H54 (cell line): ENCODE measurements around the gene PRIM2.
A peak's percentile ranks its signal among the peaks of the same experiment; 100 is the strongest.
"Not testable (repeated sequence)": the region's sequence is repeated elsewhere in the genome, so short reads cannot be mapped to it uniquely, and the experiment has no call there.

Experiments
- DNase-seq: peaks from one replicate; pipeline ENCODE4 v3.0.0; 2011; ENCODE audit warnings: low spot score, mixed read lengths; ENCODE audit not compliant: insufficient read length
- FAIRE-seq: peaks from 3 replicates; lab custom pipeline; 2011; peaks lifted over from hg19 to GRCh38; lab: Jason Lieb, UNC
- POLR2A ChIP-seq: IDR thresholded peaks from 2 replicates; pipeline ENCODE4 v1.6.1; 2011; ENCODE audit warnings: low read depth, mild to moderate bottlenecking, low read length

The PRIM2 gene

GRCh38 chr6:57389038-57389592 lies 71.7 kb downstream of the PRIM2 start:
- DNase-seq: not testable (repeated sequence)
- FAIRE-seq: peak; percentile 61

DNA sequence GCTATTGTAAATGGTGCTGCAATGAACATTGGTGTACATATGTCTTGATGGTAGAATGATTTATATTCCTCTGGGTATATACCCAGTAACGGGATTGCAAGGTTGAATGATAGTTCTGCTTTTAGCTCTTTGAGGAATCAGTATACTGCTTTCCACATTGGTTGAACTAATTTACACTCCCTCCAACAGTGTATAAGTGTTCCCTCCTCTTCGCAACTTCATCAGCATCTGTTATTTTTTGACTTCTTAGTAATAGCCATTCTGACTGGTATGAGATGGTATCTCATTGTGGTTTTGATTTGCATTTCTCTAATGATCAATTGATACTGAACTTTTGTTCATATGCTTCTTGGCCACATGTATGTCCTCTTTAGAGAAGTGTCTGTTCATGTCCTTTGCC lies 73.4 kb downstream of the PRIM2 start:
- DNase-seq: not testable (repeated sequence)
- FAIRE-seq: peak; percentile 60

DNA sequence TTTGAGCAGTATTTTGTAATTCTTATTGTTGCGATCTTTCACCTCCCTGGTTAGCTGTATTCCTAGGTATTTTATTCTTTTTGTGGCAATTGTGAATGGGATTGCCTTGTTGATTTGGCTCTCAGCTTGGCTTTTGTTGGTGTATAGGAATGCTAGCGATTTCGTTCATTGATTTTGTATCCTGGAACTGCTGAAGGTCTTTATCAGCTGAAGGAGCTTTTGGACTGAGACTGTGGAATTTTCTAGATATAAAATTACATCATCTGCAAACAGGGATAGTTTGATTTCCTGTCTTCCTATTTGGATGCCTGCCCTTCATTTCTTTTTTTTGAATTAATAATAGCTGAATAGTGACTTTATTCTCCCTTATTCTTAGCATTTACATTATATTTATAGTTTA lies 74.6 kb downstream of the PRIM2 start:
- not testable (repeated sequence) for DNase-seq, FAIRE-seq

GRCh38 chr6:57419341-57419740 lies 101.9 kb downstream of the PRIM2 start:
- peak; percentile 57 for FAIRE-seq
- DNase-seq: not testable (repeated sequence)

DNA sequence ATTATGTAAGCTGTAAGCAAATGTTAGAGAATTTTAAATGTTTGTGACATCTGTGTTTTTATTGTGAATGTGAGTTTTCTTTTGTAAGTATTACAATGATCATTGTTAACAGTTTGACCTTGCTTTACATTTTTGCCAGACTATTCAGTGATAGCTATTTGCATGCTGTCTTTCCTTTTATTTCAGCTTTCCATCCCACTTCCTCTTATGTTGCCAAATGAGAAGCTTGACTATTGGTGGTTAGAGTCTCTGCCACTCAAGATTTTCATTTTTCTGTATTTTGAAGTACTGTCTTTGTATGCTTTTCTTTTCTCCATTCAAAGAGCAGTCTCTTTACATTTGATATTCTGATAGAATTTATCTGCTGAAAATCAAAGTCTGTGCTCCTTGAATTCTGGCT lies 104.1 kb downstream of the PRIM2 start:
- DNase-seq (no peak), FAIRE-seq (no peak)
- TF ChIP-seq POLR2A: no peak

DNA sequence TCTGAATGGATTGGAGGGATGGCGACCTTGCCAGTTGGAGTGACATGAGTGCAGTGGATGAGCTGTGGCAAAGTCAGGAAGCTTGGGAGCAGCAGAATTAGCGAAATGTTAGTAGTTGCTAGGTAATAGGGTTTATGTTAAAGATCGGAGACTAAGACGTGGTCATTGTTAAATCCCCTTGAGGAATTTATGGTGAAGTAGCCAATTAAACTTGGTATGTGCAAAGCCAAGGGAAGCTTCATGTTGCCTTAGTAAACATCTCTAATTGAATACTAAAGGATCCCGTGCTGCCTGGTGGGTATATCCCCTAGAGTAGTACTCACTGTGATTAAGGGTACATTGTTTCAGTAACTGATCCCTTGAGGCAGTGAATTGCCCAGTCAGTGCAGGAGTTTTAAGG lies 106.0 kb downstream of the PRIM2 start:
- DNase-seq (no peak), FAIRE-seq (peak; percentile 20)

DNA sequence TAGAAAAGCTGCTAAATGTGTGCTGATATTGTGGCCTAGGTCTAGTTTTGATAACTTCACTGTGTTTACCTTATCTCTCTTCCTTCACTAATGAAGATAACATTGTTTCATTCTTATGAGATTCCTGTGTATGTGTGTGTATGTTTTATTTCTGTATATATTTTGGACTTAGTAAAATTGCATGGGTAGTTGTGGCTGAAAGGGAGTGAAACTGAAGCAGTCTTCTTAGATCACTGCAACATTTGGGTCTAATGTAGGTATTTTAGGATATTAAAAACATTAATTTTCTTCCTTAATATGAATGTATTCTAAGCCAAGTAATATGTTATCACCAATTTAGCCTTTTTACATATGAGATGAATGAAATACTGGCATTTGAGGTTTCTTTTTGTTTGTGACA lies 114.3 kb downstream of the PRIM2 start:
- FAIRE-seq: peak; percentile 74
- not testable (repeated sequence) for DNase-seq

More for the DNA sequence above, 106.0 kb downstream of the PRIM2 start:
- no peak for TF ChIP-seq POLR2A

DNA sequence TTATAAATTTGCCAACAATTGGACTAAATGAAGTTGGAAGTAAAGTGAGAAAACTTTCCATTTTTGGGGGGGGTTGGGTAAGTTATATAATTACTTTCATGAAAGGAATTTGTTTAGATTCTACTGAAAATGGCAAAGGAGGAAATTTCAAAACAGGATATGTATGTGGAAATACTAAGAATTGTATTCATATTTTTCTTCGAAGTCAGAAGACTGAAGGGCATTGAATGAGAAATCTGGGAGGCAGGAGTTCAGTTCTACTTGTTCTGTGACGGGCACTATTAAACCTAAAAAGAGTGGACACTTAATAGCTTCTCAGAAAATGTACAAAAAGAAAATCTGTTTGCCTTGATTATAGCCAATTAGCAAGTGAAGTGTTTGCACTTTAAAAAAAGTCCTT lies 114.7 kb downstream of the PRIM2 start:
- FAIRE-seq (peak; percentile 23), DNase-seq (no peak)
- no peak for TF ChIP-seq POLR2A

DNA sequence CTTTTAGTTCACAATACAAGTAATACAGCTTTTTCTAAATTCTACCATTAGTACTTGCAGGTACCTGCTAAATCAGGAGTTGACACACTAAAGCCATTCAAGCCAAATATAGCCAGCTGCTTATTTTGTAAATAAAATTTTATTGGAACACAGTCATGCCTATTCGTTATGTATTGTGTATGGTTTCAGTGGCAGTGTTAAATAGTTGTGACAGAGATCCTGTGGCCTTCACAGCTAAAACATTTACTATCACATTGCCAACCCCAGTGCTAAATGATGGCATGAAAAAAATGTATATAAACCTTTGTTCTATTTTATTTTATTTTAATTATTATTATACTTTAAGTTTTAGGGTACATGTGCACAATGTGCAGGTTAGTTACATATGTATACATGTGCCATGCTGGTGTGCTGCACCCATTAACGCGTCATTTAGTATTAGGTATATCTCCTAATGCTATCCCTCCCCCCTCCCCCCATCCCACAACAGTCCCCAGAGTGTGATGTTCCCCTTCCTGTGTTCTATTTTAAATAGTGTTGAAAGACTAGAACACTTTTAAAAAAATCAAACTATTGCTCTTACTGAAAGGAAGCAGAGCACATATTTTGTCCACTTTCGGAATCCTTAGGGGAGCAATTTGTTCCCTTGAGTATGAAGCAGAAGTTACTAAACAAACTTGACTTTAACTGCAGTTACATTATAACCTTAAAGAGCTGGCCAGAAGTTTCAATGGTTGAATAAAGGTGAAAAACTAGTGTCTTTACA lies 115.7 kb downstream of the PRIM2 start:
- FAIRE-seq: no peak
- DNase-seq: no peak

DNA sequence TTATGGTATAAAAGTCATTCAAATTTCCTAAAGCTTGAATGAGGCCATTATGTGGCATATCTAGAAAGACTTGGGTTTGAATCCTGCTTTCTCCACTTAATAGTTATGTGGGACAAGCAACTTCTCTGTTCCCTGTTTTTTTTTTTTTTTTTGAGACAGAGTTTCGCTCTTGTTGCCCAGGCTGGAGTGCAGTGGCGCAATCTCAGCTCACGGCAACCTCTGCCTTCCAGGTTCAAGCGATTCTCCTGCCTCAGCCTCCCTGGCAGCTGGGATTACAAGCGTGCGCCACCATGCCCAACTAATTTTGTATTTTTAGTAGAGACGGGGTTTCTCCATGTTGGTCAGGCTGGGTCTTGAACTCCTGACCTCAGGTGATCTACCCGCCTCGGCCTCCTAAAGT lies 116.4 kb downstream of the PRIM2 start:
- FAIRE-seq: not testable (repeated sequence)

More for the DNA sequence above, 115.7 kb downstream of the PRIM2 start:
- TF ChIP-seq POLR2A: no peak

GRCh38 chr6:57434944-57435343 lies 117.5 kb downstream of the PRIM2 start:
- no peak for TF ChIP-seq POLR2A
- DNase-seq (no peak), FAIRE-seq (no peak)

More for the DNA sequence above, 116.4 kb downstream of the PRIM2 start:
- DNase-seq: not testable (repeated sequence)

DNA sequence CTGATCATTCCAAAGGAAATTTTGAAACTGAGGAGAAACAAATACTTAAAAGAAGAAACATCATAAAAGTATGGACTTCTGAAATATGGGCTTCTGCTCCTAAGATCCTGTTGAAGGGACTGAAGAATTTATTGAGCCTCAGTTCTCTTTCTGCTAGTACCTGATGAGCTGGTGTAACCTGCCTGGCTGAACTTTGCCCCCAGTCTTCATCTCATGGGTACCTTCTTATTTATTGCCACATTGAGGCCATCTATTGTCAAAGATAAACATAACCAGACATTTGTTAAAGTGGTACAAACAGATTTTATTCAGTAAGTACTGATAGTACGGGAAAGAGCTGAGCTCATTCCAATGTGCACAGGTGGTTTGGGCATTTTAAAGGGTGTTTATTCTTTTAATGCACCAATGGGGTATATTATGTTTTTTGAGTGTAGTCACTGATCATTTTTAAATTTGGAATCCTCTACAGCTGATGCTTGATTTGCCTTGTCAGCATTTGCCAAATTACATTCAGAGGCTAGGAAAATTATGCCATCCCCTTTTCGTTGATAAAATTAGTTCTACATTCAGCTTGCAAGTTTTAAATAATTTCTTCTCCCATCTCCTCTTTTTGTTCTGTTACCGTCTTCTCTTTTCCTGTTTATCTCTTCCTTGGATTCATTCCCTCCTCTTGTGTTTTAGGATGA lies 118.2 kb downstream of the PRIM2 start:
- DNase-seq (no peak), FAIRE-seq (no peak)
- no peak for TF ChIP-seq POLR2A

GRCh38 chr6:57440735-57441134 lies 123.3 kb downstream of the PRIM2 start:
- DNase-seq, FAIRE-seq: not testable (repeated sequence)

DNA sequence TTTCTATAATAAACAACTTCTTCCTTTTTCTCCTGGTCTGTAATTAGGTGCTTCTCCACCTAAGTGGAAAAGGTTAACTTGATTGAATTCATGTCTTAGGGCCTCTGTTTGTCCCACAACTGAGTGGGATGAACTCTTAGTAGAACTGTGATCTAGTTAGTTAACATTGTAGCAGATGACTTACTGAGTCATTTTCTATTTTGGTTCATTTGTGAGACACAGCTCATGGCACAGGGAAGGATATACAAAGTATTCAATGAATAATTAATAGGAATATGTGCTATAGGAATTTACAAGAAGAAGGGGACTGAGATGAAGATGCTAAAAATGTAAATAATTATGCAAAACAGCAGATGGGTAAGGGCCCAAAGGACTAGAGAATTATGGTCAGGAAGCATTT lies 124.7 kb downstream of the PRIM2 start:
- peak; percentile 70 for FAIRE-seq

DNA sequence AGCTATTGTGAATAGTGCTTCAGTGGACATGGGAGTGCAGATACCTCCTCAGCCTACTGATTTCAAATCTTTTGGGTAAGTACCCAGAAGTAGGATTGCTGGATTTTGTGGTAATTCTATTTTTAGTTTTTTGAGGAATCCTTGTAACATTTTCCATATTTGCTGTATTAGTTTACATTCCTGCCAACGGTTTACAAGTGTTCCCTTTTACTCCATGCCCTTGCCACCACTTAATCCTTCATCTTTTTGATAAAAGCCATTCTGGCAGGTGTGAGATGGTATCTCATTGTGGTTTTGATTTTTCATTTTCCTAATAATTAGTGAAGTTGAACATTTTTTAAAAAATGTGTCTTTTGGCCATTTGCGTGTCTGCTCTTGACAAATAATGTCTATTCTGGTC lies 125.8 kb downstream of the PRIM2 start:
- peak; percentile 61 for FAIRE-seq
- not testable (repeated sequence) for DNase-seq

More for the DNA sequence above, 124.7 kb downstream of the PRIM2 start:
- DNase-seq: not testable (repeated sequence)

GRCh38 chr6:57444787-57445186 lies 127.4 kb downstream of the PRIM2 start:
- not testable (repeated sequence) for DNase-seq
- peak; percentile 73 for FAIRE-seq

DNA sequence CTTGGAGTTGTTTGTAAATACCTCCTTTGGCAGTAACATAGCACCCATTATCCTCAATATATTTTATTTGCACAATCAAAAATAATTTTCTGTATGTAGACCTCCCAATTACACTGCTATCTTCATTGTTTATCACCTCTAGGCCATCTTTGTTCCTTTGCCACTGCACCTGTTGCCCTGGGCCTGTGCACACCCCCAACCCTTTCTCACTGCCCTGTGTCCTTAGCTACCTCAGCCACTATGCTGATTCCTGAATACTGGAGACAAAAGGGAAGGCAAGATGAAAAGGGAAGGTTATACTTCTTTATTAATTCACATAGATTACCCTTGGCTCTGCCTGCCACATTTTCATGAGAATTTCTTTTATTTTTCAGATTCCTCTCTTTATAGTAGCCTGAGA lies 127.9 kb downstream of the PRIM2 start:
- DNase-seq: not testable (repeated sequence)
- peak; percentile 11 for FAIRE-seq

GRCh38 chr6:57445790-57446468 lies 128.5 kb downstream of the PRIM2 start:
- not testable (repeated sequence) for DNase-seq
- peak; percentile 58 for FAIRE-seq

DNA sequence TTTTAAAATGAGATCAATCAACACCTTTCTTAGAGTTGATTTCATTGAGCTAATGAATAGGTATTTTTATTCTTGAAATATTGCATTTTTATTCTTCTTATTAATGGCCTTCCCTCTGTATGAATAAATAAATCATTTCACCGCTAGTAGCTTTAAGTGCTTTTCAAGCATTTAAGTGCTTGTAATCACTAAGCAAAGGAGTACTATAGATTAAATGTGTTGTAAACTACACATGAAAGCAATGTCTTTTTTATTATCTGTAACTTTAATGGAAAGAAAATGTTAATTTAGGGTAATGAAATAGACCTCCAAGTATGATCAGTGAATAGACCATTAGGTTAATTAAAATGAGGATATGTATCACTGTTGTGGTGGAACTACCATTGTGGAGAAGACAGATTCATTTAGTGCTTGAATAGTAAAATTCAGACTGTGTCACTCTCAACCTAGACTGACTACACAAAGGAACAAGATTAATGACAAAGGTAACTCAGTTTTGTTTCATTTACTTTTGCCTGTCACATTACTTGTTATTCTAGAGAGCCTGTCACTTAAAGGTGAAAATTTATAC lies 132.2 kb downstream of the PRIM2 start:
- DNase-seq: not testable (repeated sequence)
- peak; percentile 70 for FAIRE-seq
